ENCODE results near the gene CTNNA1. TPM values are rescaled to one million over a fixed set of nuclear protein-coding genes. Genes with fewer than 3 reads are reported as not detected.
A peak's percentile ranks its signal among the peaks of the same experiment; 100 is the strongest.

CTNNA1 gene
- total RNA-seq, 1 experiment from 2014 or later = 392 TPM

- POLR2A ChIA-PET = interaction anchor here (0.7 kb wide), 1 partner anchor 247 kb away, joined by 10 read pairs; the partner anchor contains the start of gene EGR1
These were observed 40.9 kb upstream of the CTNNA1 start for GRCh38 chr5:138712324-138712723.

GRCh38 chr5:138712791-138713190, 40.4 kb upstream of the CTNNA1 start:
- BruUV-seq (replicated peaks) = no TSS peak
- POLR2A ChIA-PET = interaction anchor here (0.7 kb wide), 1 partner anchor 248 kb away, joined by 10 read pairs; the partner anchor contains the start of gene EGR1

More at GRCh38 chr5:138712324-138712723, 40.9 kb upstream of the CTNNA1 start:
- H3K36me3 ChIP-seq (ENCODE audit: control insufficient read depth, insufficient read depth, low read length) = no peaks in the 10 kb centered on the region
- Mint-ChIP-seq H3K9me3 (ENCODE audit: unreplicated experiment) (peaks cover 10% of the 10 kb centered on the region), H3K36me3 (ENCODE audit: insufficient read depth, unreplicated experiment) (no peaks in the 10 kb centered on the region), H3K27me3 (ENCODE audit: insufficient read depth, unreplicated experiment) (no peaks in the 10 kb centered on the region), H3K27ac (ENCODE audit: unreplicated experiment) (peak overlapping the region; percentile 5), H3K4me3 (ENCODE audit: unreplicated experiment) (no peak overlapping the region), H3K4me1 (ENCODE audit: low read depth, unreplicated experiment) (peaks cover 42% of the 10 kb centered on the region)
- H3K27me3 ChIP-seq (replicated peaks; ENCODE audit: control insufficient read depth, insufficient read depth, low read length) = no peaks in the 10 kb centered on the region
- no peak for DNase-seq
- no TSS peak for BruUV-seq (replicated peaks)
- no peak for TF ChIP-seq CTCF (IDR thresholded peaks at IDR 0.05; ENCODE audit: insufficient read depth in 1 of 2, low read depth in 1 of 2, low read length in 1 of 2, severe bottlenecking in 1 of 2, unreplicated experiment in 1 of 2)
- H3K4me1 ChIP-seq = peaks cover 36% of the 10 kb centered on the region
- intact Hi-C loops (cut with micrococcal nuclease; ENCODE audit: unreplicated experiment) = no loop called here
- no peak overlapping the region for H3K4me3 ChIP-seq (ENCODE audit: low read depth, low read length)
- H3K9me3 ChIP-seq = no peaks in the 10 kb centered on the region
- CTCF ChIA-PET = interaction anchor here (0.6 kb wide), 1 partner anchor 101 kb away, joined by 3 read pairs; no protein-coding TSS in a partner anchor

GRCh38 chr5:138713247-138713646, 40.0 kb upstream of the CTNNA1 start:
- peaks cover 27% of the 10 kb centered on the region for H3K4me1 ChIP-seq
- no peaks in the 10 kb centered on the region for H3K36me3 Mint-ChIP-seq (ENCODE audit: insufficient read depth, unreplicated experiment)
- H3K27ac Mint-ChIP-seq (ENCODE audit: unreplicated experiment) = no peak overlapping the region
- intact Hi-C loops (cut with micrococcal nuclease; ENCODE audit: unreplicated experiment) = no loop called here
- no peaks in the 10 kb centered on the region for H3K36me3 ChIP-seq (ENCODE audit: control insufficient read depth, insufficient read depth, low read length)
- no TSS peak for BruUV-seq (replicated peaks)
- no peaks in the 10 kb centered on the region for H3K27me3 ChIP-seq (replicated peaks; ENCODE audit: control insufficient read depth, insufficient read depth, low read length)
- DNase-seq = no peak
- no peaks in the 10 kb centered on the region for H3K27me3 Mint-ChIP-seq (ENCODE audit: insufficient read depth, unreplicated experiment)
- no peaks in the 10 kb centered on the region for H3K9me3 ChIP-seq
- peaks cover 40% of the 10 kb centered on the region for H3K4me1 Mint-ChIP-seq (ENCODE audit: low read depth, unreplicated experiment)
- H3K4me3 Mint-ChIP-seq (ENCODE audit: unreplicated experiment) = no peak overlapping the region
- H3K4me3 ChIP-seq (ENCODE audit: low read depth, low read length) = no peak overlapping the region
- POLR2A ChIA-PET = no interaction called here
- CTCF ChIA-PET = no interaction called here
- TF ChIP-seq CTCF (IDR thresholded peaks at IDR 0.05; ENCODE audit: insufficient read depth in 1 of 2, low read depth in 1 of 2, low read length in 1 of 2, severe bottlenecking in 1 of 2, unreplicated experiment in 1 of 2) = no peak
- peaks cover 10% of the 10 kb centered on the region for H3K9me3 Mint-ChIP-seq (ENCODE audit: unreplicated experiment)

More at GRCh38 chr5:138712791-138713190, 40.4 kb upstream of the CTNNA1 start:
- Histone ChIP-seq H3K4me3 (ENCODE audit: low read depth, low read length) (no peak overlapping the region), H3K9me3 (no peaks in the 10 kb centered on the region), H3K4me1 (peaks cover 32% of the 10 kb centered on the region), H3K27me3 (replicated peaks; ENCODE audit: control insufficient read depth, insufficient read depth, low read length) (no peaks in the 10 kb centered on the region), H3K36me3 (ENCODE audit: control insufficient read depth, insufficient read depth, low read length) (no peaks in the 10 kb centered on the region)
- no peaks in the 10 kb centered on the region for H3K36me3 Mint-ChIP-seq (ENCODE audit: insufficient read depth, unreplicated experiment)
- peak overlapping the region; percentile 5 for H3K27ac Mint-ChIP-seq (ENCODE audit: unreplicated experiment)
- no peak overlapping the region for H3K4me3 Mint-ChIP-seq (ENCODE audit: unreplicated experiment)
- H3K27me3 Mint-ChIP-seq (ENCODE audit: insufficient read depth, unreplicated experiment) = no peaks in the 10 kb centered on the region
- peaks cover 10% of the 10 kb centered on the region for H3K9me3 Mint-ChIP-seq (ENCODE audit: unreplicated experiment)
- no peak for TF ChIP-seq CTCF (IDR thresholded peaks at IDR 0.05; ENCODE audit: insufficient read depth in 1 of 2, low read depth in 1 of 2, low read length in 1 of 2, severe bottlenecking in 1 of 2, unreplicated experiment in 1 of 2)
- CTCF ChIA-PET = no interaction called here
- peaks cover 42% of the 10 kb centered on the region for H3K4me1 Mint-ChIP-seq (ENCODE audit: low read depth, unreplicated experiment)
- intact Hi-C loops (cut with micrococcal nuclease; ENCODE audit: unreplicated experiment) = no loop called here
- DNase-seq = no peak
